NCI-H226 (cell line): ENCODE data around the gene MRPL24.
A peak's percentile ranks its signal among the peaks of the same experiment; 100 is the strongest.
"Not testable (repeated sequence)": the region's sequence is repeated elsewhere in the genome, so short reads cannot be mapped to it uniquely, and the experiment has no call there.

Source experiments
- DNase-seq: peaks from one replicate; pipeline ENCODE4 v3.0.0-alpha.2; 2015

MRPL24 gene

DNA sequence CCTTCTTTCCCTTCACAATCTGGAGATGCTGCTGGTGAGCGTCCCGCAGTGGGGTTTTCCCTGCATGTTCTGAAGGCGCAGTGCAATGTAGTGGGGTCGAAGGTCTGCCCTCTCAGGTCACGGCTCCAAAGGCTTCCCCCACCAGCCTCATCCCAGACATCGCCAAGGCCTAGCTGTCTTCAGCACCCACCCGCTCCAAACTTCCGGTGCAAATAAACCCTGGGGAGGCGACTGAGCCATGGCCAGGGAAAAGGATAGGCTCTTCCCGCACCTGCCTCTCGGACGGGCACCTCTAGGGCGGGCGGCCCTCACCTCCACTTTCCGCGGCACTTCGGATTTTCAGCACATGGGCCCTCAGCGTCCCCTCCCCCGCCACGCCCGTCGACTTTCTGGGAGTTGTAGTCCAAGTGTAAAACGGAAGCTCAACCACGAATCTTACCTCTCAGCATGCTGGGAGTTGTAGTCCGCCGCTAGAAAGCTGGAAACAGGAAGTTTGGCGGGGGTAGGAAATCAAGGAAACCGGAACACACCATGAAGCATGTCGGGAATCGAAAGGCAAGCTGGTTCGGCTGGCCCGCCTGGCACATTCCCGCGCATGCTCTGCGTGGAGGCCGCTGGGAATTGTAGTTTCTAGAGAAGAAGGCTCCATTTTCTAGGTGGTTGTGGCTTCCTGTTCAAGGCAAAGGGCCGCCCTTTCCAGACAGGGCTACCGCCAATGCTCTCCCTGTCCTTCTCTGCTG lies at the start of gene MRPL24:
Gene MRPL24 (minus strand): TSS at position 348 of the 740 bp plus-strand sequence. CDS start 2,384 bp downstream, outside the sequence.
- DNase-seq: peak; percentile 99

GRCh38 chr1:156789621-156790318 lies 48.9 kb upstream of the MRPL24 start:
- DNase-seq: no peak

DNA sequence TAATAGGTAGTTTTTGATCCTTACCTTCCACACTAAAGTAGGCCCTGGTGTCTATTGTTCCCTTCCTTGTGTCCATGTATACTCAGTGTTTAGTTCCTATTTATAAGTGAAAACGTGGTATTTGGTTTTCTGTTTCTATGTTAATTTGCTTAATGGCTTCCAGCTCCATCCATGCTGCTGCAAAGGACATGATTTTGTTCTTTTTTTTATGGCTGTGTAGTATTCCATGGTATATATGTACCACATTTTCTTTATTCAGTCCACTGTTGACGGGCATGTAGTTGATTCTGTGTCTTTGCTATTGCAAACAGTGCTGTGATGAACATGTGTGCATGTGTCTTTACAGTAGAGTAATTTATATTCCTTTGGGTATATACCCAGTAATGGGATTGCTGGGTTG lies 47.2 kb upstream of the MRPL24 start:
- no peak for DNase-seq

DNA sequence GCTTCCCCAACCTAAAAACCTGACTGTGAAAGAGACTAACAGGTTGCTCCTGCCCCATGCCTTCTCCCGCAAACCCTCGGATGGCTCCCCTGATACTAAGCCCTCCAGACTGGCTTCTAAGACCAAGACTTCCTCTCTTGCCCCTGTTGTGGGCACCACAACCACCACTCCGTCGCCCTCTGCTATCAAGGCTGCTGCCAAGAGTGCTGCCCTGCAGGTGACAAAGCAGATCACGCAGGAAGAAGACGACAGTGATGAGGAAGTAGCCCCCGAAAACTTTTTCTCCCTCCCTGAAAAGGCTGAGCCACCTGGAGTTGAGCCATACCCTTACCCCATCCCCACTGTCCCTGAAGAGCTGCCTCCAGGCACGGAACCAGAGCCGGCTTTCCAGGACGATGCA lies 45.8 kb upstream of the MRPL24 start:
- DNase-seq: no peak

- no peak for DNase-seq
These were observed 44.6 kb upstream of the MRPL24 start for GRCh38 chr1:156785458-156785857.

GRCh38 chr1:156781585-156782186 lies 40.8 kb upstream of the MRPL24 start:
- DNase-seq: peak; percentile 53

GRCh38 chr1:156777573-156777972 lies 36.7 kb upstream of the MRPL24 start:
- DNase-seq: no peak

- DNase-seq: no peak
These were observed 36.1 kb upstream of the MRPL24 start for GRCh38 chr1:156776942-156777341.

GRCh38 chr1:156775799-156776198 lies 34.9 kb upstream of the MRPL24 start:
- no peak for DNase-seq

DNA sequence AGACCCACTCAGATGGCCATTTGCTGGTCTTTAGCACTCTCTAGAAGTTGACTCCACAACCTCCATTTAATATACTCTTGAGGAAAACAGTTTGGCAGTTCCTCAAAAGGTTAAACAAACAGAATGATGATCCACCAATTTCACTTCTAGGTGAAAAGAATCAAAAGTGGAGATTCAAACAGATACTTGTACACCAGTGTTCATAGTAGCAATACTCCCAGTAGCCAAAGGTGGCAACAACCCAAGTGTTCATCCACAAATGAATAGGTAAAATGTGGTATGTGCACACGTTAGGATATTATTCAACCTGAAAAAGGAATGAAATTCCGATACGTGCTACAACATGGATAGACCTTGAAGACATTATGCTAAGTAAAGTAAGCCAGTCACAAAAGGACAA lies 32.7 kb upstream of the MRPL24 start:
- DNase-seq: no peak

DNA sequence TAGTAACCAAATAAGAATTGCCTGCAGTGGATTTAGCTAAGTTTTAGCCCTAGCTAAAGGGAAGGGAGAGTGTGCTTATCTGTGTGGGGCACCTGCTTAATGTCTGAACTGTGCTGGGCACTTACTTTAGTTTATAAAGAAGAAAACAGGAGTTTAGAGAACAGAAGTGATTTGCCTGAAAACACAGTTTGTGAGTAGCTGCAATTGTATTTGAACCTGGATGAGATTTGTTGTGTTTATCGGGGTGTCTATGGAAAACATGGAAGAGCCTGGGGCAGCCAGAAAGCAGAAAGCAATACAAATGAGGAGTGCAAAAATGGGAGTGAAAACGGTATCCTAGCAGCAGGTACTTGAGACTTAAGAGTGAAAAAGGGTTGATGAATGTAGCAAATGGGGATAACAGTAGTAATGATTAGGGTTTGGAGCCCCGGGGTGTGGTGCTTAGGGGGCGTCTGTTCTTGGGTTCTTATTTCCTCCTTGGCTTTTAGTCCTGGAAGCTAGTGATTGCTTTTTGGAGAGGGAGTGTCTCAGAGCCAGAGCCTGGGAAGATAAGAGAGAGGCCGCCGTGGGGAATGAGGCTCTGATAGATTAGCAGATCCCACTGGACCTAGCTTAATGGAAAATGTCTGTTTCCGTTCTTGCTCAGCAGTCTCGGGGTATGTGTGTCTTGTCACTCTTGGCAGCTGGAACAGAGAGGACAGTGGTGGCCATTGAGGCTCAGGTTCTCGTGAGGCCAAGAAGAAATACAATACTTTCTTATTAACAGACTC lies 32.0 kb upstream of the MRPL24 start:
- no peak for DNase-seq

DNA sequence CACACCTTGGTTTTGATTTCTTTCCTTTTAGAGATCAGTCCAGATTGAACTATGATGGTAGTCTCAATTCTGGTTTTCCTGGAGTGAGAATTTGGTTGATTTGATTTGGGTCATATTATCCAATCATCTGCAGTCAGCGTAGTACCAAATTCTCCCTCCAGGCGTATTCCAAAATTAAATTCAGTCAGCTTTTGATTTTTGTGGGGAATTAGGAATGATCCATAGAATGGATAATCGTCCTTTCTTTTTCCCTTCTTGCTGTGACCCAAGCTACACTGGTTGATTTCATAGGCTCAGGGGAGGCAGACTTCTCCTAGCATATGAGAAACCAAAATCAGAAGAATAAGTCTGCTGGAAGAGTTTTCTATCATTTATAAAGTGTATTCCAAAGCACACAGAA lies 31.3 kb upstream of the MRPL24 start:
- no peak for DNase-seq

- no peak for DNase-seq
These were observed 27.9 kb upstream of the MRPL24 start for GRCh38 chr1:156768610-156769295.

DNA sequence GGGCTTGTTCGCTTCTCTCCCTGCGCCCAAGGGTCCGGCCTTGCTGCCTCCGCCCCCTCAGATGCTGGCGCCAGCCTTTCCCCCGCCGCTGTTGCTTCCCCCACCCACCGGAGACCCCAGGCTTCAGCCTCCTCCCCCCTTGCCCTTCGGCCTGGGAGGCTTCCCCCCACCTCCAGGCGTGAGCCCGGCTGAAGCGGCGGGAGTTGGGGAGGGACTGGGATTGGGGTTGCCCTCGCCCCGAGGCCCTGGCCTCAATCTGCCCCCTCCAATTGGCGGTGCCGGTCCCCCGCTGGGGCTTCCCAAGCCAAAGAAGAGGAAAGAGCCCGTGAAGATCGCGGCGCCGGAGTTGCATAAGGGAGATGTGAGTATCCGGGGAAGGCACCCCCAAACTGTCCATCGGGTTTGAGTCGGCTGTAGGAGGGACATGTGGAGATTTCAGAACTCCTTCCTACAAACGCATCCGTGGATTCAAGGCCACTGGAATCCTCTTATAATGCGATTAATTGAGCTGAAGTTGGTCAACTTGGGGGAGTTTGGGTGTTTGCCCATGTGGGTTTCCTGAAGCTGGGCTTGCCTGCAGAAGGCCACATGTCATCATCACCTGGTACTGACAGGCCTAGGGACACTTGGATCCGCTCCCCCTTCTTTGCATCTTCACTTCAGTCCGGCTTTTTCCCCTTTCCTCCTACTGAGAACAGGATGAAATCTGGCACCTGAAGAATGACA lies 27.2 kb upstream of the MRPL24 start:
- DNase-seq: no peak

GRCh38 chr1:156767101-156767878 lies 26.4 kb upstream of the MRPL24 start, which contains the start of gene PRCC:
Gene PRCC (plus strand): TSS chr1:156767535. CDS start chr1:156767772, 237 bp downstream.
- DNase-seq: peak; percentile 99

GRCh38 chr1:156766298-156767100 lies 25.6 kb upstream of the MRPL24 start:
- DNase-seq: no peak

- no peak for DNase-seq
These were observed 24.8 kb upstream of the MRPL24 start for GRCh38 chr1:156765666-156766065.

DNA sequence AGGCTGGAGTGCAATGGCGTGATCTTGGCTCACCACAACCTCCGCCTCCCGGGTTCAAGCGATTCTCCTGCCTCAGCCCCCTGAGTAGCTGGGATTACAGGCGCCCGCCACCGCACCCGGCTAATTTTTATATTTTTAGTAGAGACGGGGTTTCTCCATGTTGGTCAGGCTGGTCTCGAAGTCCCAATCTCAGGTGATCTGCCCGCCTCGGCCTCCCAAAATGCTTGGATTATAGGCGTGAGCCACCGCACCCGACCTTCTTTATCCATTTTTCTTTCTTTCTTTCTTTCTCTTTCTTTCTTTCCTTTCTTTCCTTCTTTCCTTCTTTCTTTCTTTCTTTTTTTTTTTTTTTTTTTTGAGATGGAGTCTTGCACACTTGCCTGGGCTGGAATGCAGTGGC lies 24.2 kb upstream of the MRPL24 start:
- not testable (repeated sequence) for DNase-seq

- no peak for DNase-seq
These were observed 19.9 kb upstream of the MRPL24 start for GRCh38 chr1:156760796-156761104.

- DNase-seq: no peak
These were observed 19.4 kb upstream of the MRPL24 start for GRCh38 chr1:156760092-156760795.
